IMR-90 (cell line): ENCODE data around the gene C6orf47. TPM values are rescaled to one million over a fixed set of nuclear protein-coding genes. Genes with fewer than 3 reads are reported as not detected.

Source experiments
- ATAC-seq: fragments of 200-7000 bp; cut with Tn5 transposase; 2 replicates; pipeline ENCODE4 v1.9.1; 2020; ENCODE audit warnings: low read depth, mild to moderate bottlenecking, moderate library complexity
- BruUV-seq: library from RNA; stranded (reverse); fragments of 400-500 nt; replicated peaks from 2 replicates; lab custom pipeline; 2021; lab: Mats Ljungman, UMichigan
- CTCF ChIA-PET: fragments of 300-600 bp; formaldehyde crosslinking; extraction: SDS; loops from one replicate; lab custom pipeline; 2021; ENCODE audit warnings: antibody characterized with exemption; lab: Yijun Ruan, JAX
- POLR2A ChIA-PET: fragments of 300-600 bp; sonication (Branson Sonifier 250); formaldehyde crosslinking; loops from one replicate; lab custom pipeline; 2022; ENCODE audit warnings: antibody characterized with exemption; ENCODE audit not compliant: unreplicated experiment; lab: Charles Lee
- DNase-seq: peaks from one replicate; pipeline ENCODE4 v3.0.0; 2013
- H2AFZ ChIP-seq: replicated peaks from 2 replicates; pipeline ENCODE3; 2013; ENCODE audit warnings: low read length, mild to moderate bottlenecking; ENCODE audit not compliant: poor library complexity
- H2AK5ac ChIP-seq: 2 replicates; pipeline ENCODE4 v1.6.1; 2013; ENCODE audit warnings: low read depth, low read length, inconsistent platforms
- H2AK9ac ChIP-seq: replicated peaks from 2 replicates; pipeline ENCODE3; 2013; ENCODE audit warnings: mild to moderate bottlenecking, low read depth, low read length, moderate library complexity; ENCODE audit not compliant: poor library complexity
- H2BK120ac ChIP-seq: 2 replicates; pipeline ENCODE4 v1.6.1; 2013; ENCODE audit warnings: low read depth, low read length, inconsistent platforms
- H2BK15ac ChIP-seq: 3 replicates; pipeline ENCODE4 v1.6.1; 2013; ENCODE audit warnings: low read depth, low read length, inconsistent platforms
- H2BK20ac ChIP-seq: 2 replicates; pipeline ENCODE4 v1.6.1; 2013; ENCODE audit warnings: low read depth, mild to moderate bottlenecking, inconsistent platforms, low read length, moderate library complexity
- H2BK5ac ChIP-seq: 2 replicates; pipeline ENCODE4 v1.6.1; 2013; ENCODE audit warnings: mild to moderate bottlenecking, low read depth, low read length, inconsistent platforms; ENCODE audit not compliant: poor library complexity, severe bottlenecking
- H3K14ac ChIP-seq: replicated peaks from 2 replicates; pipeline ENCODE4 v1.6.1; 2013; ENCODE audit warnings: low read depth, low read length, inconsistent platforms
- H3K18ac ChIP-seq: 2 replicates; pipeline ENCODE4 v1.6.1; 2013; ENCODE audit warnings: low read depth, low read length, control low read depth
- H3K23ac ChIP-seq: 2 replicates; pipeline ENCODE4 v1.6.1; 2013; ENCODE audit warnings: low read depth, low read length, inconsistent platforms
- H3K27ac ChIP-seq: 2 replicates; pipeline ENCODE4 v1.5.1; 2013; ENCODE audit warnings: mild to moderate bottlenecking, control low read depth, low read length; ENCODE audit not compliant: insufficient read depth
- H3K27me3 ChIP-seq: 2 replicates; pipeline ENCODE4 v1.6.1; 2013; ENCODE audit warnings: low read length; ENCODE audit not compliant: control insufficient read depth, insufficient read depth
- H3K36me3 ChIP-seq: 2 replicates; pipeline ENCODE4 v1.6.1; 2013; ENCODE audit warnings: low read length, mixed read lengths; ENCODE audit not compliant: control insufficient read depth, insufficient read depth
- H3K4ac ChIP-seq: 2 replicates; pipeline ENCODE4 v1.6.1; 2013; ENCODE audit warnings: low read depth, low read length, inconsistent platforms
- H3K4me1 ChIP-seq: 2 replicates; pipeline ENCODE4 v1.6.1; 2013; ENCODE audit warnings: low read length, mixed read lengths; ENCODE audit not compliant: control insufficient read depth, insufficient read depth
- H3K4me2 ChIP-seq: 2 replicates; pipeline ENCODE4 v1.6.1; 2013; ENCODE audit warnings: low read depth, mild to moderate bottlenecking, control low read depth, low read length, moderate library complexity
- H3K4me3 ChIP-seq: 2 replicates; pipeline ENCODE4 v1.5.1; 2013; ENCODE audit warnings: low read depth, mild to moderate bottlenecking, control low read depth, low read length, moderate library complexity; ENCODE audit not compliant: insufficient read depth
- H3K56ac ChIP-seq: 2 replicates; pipeline ENCODE4 v1.6.1; 2013; ENCODE audit warnings: low read length, inconsistent platforms; ENCODE audit not compliant: insufficient read depth; ENCODE audit errors: extremely low read depth
- H3K79me1 ChIP-seq, 2 experiments: 2 replicates each; pipeline ENCODE4 v1.6.1; 2013; ENCODE audit warnings: low read length in 2 of 2, inconsistent platforms in 1 of 2, low read depth in 1 of 2
- H3K9ac ChIP-seq: 2 replicates; pipeline ENCODE4 v1.6.1; 2013; ENCODE audit warnings: low read depth, low read length, control low read depth
- H3K9me1 ChIP-seq: 2 replicates; pipeline ENCODE4 v1.6.1; 2013; ENCODE audit warnings: low read length, inconsistent platforms; ENCODE audit not compliant: insufficient read depth
- H3K9me3 ChIP-seq: 2 replicates; pipeline ENCODE4 v1.6.1; 2013; ENCODE audit warnings: low read length; ENCODE audit not compliant: control insufficient read depth, insufficient read depth
- H4K20me1 ChIP-seq: 2 replicates; pipeline ENCODE4 v1.6.1; 2013; ENCODE audit warnings: low read length, inconsistent platforms; ENCODE audit not compliant: insufficient read depth
- H4K5ac ChIP-seq: 2 replicates; pipeline ENCODE4 v1.6.1; 2013; ENCODE audit warnings: mild to moderate bottlenecking, low read depth, low read length, control low read depth
- H4K8ac ChIP-seq, 2 experiments: 2 replicates each; pipeline ENCODE4 v1.6.1; 2013; ENCODE audit warnings: low read depth in 2 of 2, low read length in 2 of 2, control low read depth in 1 of 2, inconsistent platforms in 1 of 2
- H4K91ac ChIP-seq: 2 replicates; pipeline ENCODE4 v1.6.1; 2013; ENCODE audit warnings: low read depth, low read length, inconsistent platforms; ENCODE audit not compliant: insufficient read depth
- CEBPB ChIP-seq: IDR thresholded peaks from 2 replicates; pipeline ENCODE4 v1.6.1; 2012; ENCODE audit warnings: low read depth, low read length, improper control_type of control experiment
- FOS ChIP-seq: fragments of 150-350 bp; IDR thresholded peaks from 2 replicates; pipeline ENCODE4 v1.6.1; 2016; ENCODE audit warnings: low read depth, low read length
- MAFK ChIP-seq: IDR thresholded peaks from 2 replicates; pipeline ENCODE4 v1.6.1; 2012; ENCODE audit warnings: low read depth, low read length, improper control_type of control experiment
- POLR2A ChIP-seq: IDR thresholded peaks from 2 replicates; pipeline ENCODE4 v1.6.1; 2012; ENCODE audit warnings: mild to moderate bottlenecking, low read depth, low read length
- RFX5 ChIP-seq: IDR thresholded peaks from 2 replicates; pipeline ENCODE4 v1.8.0; 2012; ENCODE audit warnings: low read depth, mild to moderate bottlenecking, low read length, moderate library complexity
- SMC3 ChIP-seq: fragments of 150-350 bp; IDR thresholded peaks from 2 replicates; pipeline ENCODE4 v1.6.1; 2016; ENCODE audit warnings: low read depth, mild to moderate bottlenecking, antibody characterized with exemption, low read length, moderate library complexity
- WGBS, 2 experiments: methylation state at CpG; one replicate each; pipeline versions ENCODE4 v1.1.5 to v1.1.7; 2013; ENCODE audit warnings: missing lambda C conversion rate in 2 of 2; ENCODE audit not compliant: insufficient read length in 1 of 2; ENCODE audit errors: extremely low coverage in 2 of 2; 5-methylcytosine and 5-hydroxymethylcytosine counted together
- dilution Hi-C: fragments of 300-500 bp; cut with HindIII; formaldehyde crosslinking; loops from one replicate; pipeline ENCODE4 v1.14.3; 2018; ENCODE audit warnings: low sequenced_read_pairs; ENCODE audit not compliant: unreplicated experiment
- in situ Hi-C: fragments of 300-500 bp; cut with MboI; formaldehyde crosslinking; loops from 3 replicates; pipeline ENCODE4 v1.14.3; 2019; ENCODE audit warnings: low sequenced_read_pairs, inconsistent platforms, mixed read lengths
- intact Hi-C: fragments of 100-400 bp; cut with micrococcal nuclease; formaldehyde crosslinking; loops from 2 replicates; pipeline ENCODE4 v1.10.0; 2022
- polyA plus RNA-seq, 3 experiments: library from polyadenylated mRNA; depleted of rRNA; stranded (reverse); fragments of >200 nt; gene quantifications; 2 replicates each; pipeline ENCODE4 v1.2.3, GENCODE V29; 2012; ENCODE audit warnings: low replicate concordance in 1 of 3
- total RNA-seq: library from RNA; depleted of rRNA; stranded (reverse); fragments of >200 nt; gene quantifications from 2 replicates; pipeline ENCODE4 v1.2.3, GENCODE V29; 2012
- TF ChIP-seq, protein P1 (sequence below): fragments of 150-350 bp; IDR thresholded peaks from 2 replicates; pipeline ENCODE4 v1.6.1; 2017; ENCODE audit warnings: mild to moderate bottlenecking, antibody characterized with exemption, low read length, low read depth
- TF ChIP-seq, protein P2 (sequence below): fragments of 150-350 bp; IDR thresholded peaks from 2 replicates; pipeline ENCODE4 v1.6.1; 2016; ENCODE audit warnings: low read depth, mild to moderate bottlenecking, low read length, moderate library complexity, borderline replicate concordance

C6orf47 gene
- total and polyA plus RNA-seq, 2 of the 4 experiments (the other 2 are of a cell fraction), result 8.9 to 14.2 TPM

DNA sequence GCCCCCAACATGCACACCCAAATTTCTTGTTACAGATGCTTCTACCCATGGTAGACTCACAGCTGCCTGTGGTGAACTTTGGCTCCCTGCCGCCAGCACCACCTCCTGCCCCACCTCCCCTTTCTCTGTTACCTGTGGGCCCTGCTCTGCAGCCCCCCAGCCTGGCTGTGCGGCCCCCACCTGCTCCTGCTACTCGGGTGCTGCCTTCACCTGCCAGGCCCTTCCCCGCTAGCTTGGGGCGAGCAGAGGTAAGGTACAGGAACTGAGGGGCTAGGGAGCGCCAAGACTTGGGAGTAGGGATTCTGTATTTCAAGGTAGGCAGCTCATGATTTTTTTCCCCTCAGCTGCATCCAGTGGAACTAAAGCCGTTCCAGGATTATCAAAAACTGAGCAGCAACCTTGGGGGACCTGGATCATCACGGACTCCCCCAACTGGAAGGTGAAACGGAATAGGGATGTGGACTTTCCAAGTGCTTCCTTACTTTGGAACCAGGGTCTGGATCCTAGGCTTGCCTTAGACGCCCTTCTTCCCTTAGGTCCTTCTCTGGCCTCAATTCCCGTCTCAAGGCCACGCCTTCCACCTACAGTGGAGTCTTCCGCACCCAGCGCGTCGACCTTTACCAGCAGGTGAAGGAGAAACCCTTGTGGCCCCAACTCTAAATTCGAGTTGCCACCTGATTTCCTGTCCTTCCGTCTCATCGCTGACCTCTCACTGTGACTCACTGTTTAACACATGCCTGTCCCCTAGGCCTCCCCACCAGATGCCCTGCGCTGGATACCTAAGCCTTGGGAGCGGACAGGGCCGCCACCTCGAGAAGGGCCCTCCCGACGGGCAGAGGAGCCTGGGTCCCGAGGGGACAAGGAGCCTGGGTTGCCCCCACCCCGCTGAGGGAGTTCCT is 23.6 kb downstream of the C6orf47 start:
- Histone ChIP-seq H3K4ac (no peak overlapping the region), H3K4me3 (no peak overlapping the region), H4K20me1 (peaks cover 28% of the 10 kb centered on the region), H3K27me3 (no peaks in the 10 kb centered on the region), H2BK15ac (no peak overlapping the region), H3K9me1 (no peaks in the 10 kb centered on the region), H3K27ac (no peak overlapping the region), H3K9ac (no peak overlapping the region), H3K36me3 (peaks cover 86% of the 10 kb centered on the region), H4K8ac (no peak overlapping the region), H2BK20ac (no peak overlapping the region), H3K23ac (no peak overlapping the region), H3K18ac (no peak overlapping the region), H3K79me1 (peaks cover 29 to 31% of the 10 kb centered on the region in 2 experiments), H3K4me2 (no peak overlapping the region), H2AK9ac (no peak overlapping the region), H3K9me3 (no peaks in the 10 kb centered on the region), H2AK5ac (no peak overlapping the region), H3K4me1 (no peaks in the 10 kb centered on the region; the same call in 1 of the 2 replicates), H2BK5ac (no peak overlapping the region), H3K14ac (no peak overlapping the region), H2AFZ (no peak overlapping the region), H4K5ac (no peak overlapping the region), H3K56ac (no peak overlapping the region), H2BK120ac (no peak overlapping the region), H4K91ac (no peak overlapping the region)
- 90% methylated on average over 8 of the region's 27 CpGs; no CpG with 5 or more reads in 1 of the 2 experiments for WGBS, 2 experiments
- DNase-seq (no peak), ATAC-seq (no peak)
- intact Hi-C loops (no loop called here), dilution Hi-C loops (no loop called here), in situ Hi-C loops (no loop called here)
- ChIA-PET CTCF (interaction anchor here (0.8 to 1.5 kb wide), 2 partner anchors 15 to 86 kb away, joined by 3 to 4 read pairs; no protein-coding TSS in a partner anchor), POLR2A (no interaction called here)
- TF ChIP-seq CEBPB, result no peak
- no peak for TF ChIP-seq SMC3
- TF ChIP-seq FOS, result no peak
- no peak for TF ChIP-seq RFX5
- TF ChIP-seq MAFK, result no peak
- TF ChIP-seq POLR2A, result no peak
- TF ChIP-seq, protein P1, sequence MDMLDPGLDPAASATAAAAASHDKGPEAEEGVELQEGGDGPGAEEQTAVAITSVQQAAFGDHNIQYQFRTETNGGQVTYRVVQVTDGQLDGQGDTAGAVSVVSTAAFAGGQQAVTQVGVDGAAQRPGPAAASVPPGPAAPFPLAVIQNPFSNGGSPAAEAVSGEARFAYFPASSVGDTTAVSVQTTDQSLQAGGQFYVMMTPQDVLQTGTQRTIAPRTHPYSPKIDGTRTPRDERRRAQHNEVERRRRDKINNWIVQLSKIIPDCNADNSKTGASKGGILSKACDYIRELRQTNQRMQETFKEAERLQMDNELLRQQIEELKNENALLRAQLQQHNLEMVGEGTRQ, result no peak
- TF ChIP-seq, protein P2, sequence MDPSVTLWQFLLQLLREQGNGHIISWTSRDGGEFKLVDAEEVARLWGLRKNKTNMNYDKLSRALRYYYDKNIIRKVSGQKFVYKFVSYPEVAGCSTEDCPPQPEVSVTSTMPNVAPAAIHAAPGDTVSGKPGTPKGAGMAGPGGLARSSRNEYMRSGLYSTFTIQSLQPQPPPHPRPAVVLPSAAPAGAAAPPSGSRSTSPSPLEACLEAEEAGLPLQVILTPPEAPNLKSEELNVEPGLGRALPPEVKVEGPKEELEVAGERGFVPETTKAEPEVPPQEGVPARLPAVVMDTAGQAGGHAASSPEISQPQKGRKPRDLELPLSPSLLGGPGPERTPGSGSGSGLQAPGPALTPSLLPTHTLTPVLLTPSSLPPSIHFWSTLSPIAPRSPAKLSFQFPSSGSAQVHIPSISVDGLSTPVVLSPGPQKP, result no peak
- TSS peak; percentile 61 for BruUV-seq
